ENCODE data around the gene MRPL12.

MRPL12 gene

DNA sequence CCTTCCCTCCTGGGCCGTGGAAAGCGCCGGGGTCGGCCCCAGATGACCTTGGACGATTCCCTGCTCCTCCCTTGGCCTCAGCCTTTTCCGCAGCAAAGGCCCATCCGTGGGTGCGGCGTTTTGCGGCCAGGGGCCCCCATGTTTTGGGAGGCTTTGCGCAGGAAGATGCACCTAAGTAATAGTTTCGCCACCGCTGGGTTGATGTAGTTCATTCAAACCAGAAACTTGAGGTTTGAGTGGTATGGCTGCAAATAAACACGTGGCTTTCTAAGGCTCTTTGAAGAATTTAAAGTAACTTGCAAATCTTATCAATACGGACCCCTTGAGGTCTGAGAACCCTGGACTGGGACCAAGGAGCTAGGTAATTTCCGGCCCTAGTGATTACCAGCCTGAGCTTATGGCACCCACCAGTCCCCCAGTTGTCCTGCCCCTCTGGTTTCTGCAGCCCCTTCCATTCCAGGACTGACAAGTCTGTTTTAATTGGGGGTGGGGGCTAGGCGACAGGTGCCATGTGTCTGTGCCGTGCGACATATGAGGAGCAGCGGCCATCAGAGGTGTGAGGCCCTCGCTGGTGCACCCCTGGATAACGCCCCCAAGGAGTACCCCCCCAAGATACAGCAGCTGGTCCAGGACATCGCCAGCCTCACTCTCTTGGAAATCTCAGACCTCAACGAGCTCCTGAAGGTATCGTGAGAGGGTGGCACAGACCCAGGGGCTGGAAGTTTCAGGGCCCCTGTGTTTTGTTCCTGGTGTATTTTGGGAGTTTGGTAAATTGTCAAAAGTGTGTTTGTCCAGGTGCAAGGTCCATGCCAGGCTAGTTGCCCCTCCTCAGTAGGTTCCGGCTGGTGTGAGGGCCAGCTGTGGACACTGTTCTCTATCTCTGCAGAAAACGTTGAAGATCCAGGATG lies 834 bp downstream of the MRPL12 start:
- FAIRE-seq: no peak

DNA sequence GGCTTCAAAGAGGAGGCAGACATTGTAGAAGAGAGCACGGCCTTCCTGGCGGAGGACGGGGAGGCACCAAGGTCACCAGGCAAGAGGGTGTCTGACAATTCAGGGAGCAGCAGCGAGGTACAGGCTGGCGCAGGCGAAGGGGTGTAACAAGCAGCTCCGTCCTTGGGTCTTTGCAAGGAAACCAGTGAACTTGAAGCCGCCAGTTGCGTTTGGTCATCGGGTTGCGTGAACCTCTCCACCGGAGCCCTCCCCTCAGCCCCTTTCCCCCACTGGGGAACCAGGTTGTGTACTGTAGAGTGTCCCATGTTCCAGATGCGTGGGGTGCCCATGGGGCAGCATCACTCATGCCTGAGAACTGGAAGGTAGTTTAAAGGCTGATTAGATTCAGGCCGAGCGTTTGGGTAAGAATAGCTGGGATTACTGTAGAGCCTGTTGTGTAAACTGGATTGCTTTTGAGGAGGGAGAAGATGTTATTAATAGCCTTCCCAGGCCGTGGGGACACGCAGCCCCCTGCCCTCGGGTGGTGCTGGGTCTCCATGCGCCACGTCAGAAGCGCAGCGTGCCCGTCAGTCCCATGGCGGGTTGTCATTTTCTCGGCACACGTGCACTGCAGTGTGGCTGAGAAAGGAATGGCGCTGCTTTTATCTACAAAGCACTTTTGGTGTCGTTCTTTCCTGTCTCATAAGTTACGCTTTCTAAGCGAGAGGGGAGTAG lies 2.5 kb downstream of the MRPL12 start:
- no peak for FAIRE-seq

DNA sequence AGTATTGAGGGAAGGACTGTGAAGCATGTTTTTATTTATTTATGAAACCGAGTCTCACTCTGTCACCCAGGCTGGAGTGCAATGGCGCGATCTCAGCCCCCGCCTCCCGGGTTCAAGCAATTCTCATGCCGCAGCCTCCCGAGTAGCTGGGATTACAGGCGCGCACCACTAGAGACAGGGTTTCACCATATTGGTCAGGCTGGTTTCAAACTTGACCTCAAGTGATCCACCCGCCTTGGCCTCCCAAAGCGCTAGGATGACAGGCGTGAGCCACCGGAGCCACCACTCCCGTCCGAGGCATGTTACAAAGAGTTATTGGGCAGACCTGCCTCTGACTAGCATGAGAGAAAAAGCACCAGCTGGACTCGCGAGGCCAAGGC lies 3.1 kb downstream of the MRPL12 start:
- no peak for FAIRE-seq

DNA sequence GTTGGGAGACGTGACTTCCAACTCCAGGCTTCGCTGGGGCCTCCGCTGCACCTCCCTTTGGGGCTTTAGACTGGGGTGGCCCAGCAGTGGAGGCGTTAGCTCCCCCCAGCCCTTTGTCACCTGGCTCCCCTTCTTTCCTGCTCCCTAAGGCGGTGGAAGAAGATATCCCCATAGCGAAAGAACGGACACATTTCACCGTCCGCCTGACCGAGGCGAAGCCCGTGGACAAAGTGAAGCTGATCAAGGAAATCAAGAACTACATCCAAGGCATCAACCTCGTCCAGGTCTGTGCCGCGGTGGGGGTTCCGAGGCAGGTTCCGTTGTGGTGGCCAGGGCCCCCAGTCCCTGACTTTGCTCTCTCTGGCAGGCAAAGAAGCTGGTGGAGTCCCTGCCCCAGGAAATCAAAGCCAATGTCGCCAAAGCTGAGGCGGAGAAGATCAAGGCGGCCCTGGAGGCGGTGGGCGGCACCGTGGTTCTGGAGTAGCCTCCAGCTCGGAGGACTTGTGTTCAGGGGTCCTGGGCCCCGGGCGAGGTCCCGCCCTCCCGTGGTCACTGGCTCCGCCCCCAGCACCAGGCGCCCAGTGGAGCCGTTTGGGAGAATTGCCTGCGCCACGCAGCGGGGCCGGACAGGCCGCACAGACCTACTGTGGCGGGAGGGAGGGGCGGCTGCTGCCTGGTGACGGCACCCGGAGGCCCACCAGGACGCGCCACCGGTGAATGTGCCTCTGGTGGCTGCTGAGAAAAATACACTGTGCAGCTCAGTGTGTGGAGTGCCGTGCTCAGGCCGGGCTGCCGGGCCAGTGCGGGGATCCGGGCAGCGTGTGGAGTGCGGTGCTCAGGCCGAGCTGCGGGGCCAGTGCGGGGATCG lies 3.8 kb downstream of the MRPL12 start:
- FAIRE-seq: no peak

DNA sequence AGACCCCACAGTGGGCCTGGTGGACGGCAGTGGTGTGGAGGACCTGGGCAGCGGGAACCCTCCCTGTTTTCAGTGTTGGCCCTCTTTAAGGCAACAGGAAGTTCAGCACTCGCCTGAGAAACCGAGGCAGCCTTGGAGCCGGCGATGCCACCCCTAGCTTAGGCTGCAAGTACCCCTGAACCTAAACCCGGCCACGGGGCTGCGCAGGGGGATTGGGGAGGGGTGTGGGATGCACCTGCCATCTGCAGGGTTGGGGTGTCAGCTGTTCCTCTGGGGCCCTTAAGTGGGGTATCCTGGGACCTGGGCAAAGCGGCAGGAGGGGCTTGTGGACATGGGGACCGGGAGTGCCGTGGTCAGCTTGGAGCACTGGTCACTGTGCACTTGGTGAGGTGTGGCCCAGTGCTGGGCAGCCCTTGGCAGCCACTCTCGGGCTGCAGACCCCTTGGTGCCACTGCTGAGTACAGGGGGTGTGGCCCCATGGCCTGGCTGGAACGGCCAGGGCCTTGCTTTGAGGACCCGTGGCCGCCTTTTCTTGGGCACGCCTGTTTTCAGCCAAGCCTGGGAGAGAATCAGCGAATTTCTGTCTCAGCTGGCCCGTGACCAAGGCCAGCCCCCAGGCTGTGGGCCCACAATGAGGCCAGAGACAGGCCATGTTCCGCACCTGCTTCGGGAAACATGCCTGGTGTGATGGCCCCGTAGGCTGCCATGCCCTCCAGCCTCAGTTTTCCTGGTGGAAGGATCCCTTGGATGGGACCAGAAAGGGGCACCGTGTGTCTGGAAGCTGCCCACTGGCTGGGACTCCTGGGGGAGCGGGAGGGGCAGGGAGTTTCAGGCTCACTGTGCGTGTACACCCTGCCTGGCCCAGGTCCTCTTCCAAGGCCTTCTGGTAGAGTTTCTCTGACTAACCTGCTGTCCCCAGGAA lies 4.8 kb downstream of the MRPL12 start:
- no peak for FAIRE-seq

DNA sequence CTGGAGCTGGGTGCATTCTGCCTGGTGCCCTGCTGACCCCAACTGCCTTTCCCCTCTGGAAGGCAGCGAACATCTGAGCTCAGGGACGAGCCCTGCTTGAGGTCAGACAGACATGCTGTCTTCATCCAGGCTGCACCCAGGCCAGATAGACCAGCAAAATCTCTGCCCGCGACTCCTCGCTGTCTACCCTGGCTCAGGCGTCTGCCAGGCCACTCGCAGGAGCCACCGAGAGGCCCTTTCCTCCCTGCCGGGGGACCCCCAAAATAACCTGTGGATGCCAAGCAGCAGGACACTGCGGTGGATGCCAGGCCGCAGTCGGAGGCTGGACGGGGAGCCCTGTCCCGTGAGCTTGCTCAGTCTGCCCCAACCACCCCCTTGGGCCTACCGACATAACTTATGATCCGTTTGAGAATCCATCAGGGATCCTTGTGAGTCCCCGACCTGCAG lies 5.6 kb downstream of the MRPL12 start:
- FAIRE-seq: no peak

DNA sequence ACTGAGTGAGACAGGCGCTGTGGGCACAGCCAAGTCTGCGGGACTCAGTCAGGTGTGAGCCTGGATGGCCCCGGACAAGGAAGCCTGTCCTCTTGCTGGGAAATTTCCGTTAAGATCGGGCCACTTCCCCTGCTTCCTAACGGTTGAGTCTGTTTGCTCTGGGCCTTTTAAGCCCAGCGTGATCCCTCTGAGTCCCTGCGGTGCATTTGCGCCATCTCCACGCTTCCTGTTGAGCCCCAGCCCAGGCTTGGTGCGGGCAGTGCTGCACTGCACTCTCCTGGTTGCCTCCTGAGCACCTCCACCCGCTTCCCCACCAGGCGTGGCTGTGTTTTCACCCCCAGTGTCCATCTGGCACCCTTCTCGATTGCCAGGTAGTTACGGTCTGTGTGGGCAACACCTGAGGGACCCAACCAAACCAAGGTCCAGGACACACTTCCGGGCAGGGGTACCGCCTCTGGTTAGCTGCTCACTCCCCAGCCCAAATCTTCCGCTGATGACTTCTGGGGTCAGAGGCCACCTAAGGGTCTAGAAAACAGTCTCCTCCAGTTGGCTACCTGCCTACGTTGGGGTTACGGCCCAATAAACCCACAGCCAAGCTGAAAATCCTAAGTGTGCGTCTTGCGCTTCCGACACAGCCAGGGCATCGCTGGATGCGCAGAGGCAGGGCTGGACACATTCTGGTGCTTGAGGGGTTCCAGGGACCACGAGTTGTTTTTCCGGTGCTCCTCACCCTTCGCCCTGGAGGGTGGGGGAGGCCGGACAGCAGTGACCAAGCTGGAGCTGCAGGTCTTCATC lies 7.5 kb downstream of the MRPL12 start:
- no peak for FAIRE-seq

DNA sequence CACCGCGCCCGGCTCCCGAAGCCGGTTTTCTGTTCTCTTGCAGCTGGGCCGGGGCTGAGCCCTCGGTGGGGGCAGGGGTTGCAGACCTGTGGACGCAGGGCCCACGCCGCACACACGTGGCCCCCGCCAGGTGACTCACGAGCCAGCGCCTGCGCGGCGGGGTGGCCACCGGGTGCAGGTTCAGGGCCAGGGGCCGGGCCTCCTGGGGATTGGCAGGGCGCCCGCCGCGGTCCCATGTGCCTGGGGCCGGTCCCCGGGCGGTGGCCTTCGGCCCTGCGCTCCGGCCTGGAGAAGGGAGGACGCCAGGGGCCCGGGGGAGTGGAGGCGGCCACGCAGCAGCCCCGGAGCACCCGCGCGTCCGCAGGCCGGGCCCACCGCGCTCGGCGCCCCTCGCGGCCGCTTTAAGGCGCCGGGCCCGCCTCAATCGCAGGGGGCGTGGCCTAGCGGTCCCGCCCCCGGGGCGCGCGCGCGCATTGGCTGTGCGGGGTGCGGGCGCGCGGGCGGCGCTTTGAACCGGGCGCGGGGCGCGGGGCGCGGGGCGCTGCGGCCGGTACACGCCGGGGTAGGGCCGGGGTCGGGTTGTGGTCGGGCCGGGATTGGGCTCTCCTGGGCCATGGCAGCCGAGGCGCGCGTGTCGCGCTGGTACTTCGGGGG lies 8.8 kb downstream of the MRPL12 start, which contains the start of gene SLC25A10:
TSS of gene SLC25A10 (plus strand) at position 471 of the 654 bp plus-strand sequence. CDS start at position 614, 143 bp downstream.
- FAIRE-seq: no peak

DNA sequence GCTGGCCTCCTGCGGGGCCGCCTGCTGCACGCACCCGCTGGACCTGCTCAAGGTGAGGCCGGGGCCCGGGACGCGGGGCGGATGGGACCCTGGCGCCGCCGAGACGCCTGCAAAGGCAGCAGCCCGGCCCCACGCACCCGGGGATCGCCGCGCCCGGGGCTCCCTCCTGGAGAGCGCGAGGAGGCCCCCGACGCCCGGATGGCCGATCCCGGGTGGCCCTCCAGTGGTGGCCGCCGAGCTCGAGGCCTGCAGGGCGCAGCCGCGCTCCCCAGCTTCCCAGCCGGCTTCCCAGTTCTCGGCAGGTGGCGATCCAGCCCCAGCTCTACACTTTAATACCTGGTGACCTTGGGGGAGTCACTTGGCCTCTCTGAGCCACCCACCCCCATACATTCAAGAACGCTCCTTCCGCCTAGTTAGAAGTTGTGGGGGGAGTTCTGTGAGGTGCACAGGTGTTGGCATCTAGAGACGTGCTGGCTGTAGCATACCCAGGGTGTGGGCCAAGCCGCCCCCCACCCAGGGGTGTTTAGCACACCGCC lies 9.4 kb downstream of the MRPL12 start:
- FAIRE-seq: no peak

DNA sequence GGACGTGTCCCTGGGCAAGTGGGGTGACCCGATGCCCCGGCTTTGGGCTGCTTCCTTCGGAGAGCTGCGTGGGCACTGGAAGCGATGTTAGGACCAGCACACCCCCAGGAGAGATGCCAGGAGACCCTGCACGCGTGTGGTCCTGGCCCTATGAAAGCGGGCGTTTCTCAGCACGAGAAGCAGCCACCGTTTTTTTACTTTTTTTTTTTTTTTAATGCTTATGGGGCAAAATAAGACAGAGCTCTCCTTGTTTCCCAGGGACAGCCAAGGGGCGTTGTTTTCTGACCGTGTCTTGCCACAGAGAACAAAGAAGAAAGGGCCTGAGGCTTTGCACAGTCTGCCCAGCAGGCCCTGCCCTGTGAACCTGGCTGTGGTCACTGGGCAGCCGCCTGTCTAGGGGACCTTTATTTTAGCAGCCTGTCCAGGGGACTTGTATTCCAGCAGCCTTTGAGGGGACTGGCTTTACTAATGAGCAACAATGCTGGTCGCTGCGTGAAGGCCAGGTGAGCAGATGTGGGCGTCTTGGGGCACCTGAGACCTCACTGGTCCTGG lies 9.9 kb downstream of the MRPL12 start:
- FAIRE-seq: no peak

DNA sequence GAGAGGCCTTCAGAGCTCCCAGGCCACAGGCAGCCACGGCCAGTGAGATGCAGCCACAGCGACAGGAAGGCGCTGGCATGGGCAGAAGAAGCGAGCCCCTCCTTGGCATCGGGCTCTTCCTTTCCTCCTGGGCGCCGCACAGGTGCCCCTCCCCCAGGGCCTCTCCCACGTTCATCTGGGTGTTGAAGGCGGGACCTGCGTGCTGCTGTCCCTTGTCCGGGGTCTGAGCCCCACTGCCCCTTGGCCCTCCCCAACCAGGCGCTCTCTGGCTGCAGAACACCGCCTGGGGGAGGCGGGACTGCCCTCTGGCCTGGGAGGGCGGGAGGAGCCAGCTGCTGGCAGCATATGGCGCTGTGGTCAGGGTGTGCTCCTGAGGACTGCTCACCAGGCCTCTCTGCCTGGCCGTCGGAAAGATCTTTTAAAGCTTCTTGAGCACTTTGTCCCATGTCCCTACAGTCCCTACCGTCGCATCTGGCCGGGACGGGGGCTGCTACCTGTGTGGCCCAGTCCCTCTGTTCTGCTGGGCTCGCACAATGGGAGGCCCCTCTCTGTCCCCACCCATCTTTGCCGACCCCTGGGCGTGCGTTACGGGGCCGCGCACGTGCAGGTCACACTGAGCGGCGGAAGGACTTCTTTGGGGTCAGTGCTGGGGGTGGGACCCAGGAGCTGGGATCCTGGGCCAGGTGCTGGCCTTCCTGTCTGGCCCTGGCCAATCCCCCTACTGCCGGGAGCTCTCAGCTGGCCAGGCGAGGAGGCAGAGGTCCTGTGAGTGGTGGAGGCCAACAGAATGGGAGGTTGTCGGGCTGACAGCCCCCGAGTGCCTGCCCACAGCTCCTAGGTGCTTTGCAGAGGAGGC lies 10.6 kb downstream of the MRPL12 start:
- no peak for FAIRE-seq

DNA sequence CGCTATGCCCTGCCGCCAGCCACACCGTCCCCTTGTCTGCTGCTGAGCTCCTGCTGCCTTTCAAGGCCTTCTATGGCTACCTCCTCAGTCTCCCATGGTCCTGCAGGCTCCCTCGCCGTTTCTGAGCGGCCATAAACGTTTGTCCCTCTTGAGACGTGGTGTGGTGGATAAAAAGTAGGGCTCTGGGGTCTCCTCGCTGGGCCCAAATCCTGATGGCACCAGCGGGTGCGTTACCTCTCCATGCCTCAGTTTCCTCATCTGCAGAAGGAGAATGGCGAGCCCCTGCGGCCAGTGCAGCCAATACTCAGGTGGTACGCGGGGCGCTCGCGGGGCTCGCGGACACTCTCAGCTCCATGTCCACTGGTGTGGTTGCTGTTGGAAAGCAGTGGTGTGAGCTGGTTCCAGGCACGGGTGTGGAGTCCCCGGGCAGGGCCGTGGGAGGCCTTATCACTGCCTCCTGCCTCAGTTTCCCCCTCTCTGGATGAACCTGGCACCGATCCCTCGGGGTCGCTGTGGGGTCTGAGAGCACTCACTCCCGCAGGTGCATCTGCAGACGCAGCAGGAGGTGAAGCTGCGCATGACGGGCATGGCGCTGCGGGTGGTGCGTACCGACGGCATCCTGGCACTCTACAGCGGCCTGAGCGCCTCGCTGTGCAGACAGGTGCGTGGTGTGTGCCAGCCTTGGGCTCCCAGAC lies 11.4 kb downstream of the MRPL12 start:
- no peak for FAIRE-seq

DNA sequence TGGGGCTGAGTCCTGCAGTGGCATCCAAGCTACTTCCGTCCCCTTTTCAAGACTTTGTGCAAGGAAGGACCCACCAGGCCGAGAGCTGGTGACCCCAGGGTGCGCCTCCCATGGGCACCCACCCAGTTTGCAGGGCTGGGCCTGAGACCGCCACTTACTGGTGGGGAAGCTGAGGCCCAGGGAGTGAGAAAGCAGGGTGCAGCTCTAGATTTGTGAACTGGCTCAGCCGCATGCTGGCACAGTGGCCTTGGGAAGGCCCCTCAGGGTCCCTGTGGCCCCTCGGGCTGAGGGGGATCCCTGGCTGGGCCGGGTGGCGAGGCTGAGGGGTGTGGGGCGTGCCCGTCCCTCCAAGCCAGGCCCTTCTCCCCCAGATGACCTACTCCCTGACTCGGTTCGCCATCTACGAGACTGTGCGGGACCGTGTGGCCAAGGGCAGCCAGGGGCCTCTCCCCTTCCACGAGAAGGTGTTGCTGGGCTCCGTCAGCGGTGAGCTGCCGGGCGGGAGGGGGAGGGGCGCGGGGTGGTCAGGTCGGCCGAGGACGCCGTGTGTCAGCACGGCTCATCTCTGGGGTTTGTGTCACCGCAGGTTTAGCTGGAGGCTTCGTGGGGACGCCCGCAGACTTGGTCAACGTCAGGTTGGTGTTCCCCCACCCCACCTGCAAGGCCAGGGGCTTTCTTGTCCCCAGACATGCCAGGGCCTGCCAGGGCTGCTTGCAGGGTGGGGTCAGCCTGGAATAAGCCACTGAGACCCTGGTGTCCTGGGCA lies 12.1 kb downstream of the MRPL12 start:
- no peak for FAIRE-seq

DNA sequence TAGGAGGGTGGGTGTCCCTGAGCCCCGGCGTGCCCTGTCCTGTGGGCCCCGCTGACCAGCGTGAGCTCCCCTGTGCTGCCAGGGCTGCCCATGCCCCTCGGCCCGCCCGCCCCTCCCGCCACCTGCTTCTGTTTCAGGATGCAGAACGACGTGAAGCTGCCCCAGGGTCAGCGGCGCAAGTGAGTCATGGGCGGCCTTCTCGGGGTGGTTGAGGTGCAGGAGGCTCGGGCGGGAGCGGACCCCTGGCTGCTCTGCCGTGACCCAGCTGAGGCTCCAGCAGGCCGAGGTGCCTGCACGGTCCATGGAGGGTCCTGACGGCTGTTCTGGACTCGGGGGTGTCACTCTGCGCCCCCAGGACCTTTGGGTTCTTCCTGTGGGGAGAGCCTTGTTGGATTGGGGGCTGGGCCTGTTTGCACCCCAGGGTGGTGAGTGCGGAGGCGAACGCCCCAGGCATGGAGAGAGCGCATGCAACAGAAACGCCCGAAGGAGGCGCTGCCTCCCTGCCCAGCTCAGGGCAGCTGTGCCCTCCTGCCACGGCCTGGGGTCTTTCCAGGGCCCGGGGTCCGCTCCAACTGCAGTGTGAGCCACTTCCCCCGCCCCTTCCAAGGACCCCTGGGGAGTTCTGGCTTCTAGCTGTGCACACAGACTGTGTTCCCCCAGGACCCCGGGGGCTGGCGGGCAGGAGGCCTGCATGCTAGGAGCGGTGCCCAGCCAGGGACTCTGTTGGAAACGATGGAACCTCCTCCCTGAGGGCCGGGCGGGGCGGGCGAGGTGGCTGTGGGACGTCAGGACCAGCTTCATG lies 12.9 kb downstream of the MRPL12 start:
- FAIRE-seq: no peak

DNA sequence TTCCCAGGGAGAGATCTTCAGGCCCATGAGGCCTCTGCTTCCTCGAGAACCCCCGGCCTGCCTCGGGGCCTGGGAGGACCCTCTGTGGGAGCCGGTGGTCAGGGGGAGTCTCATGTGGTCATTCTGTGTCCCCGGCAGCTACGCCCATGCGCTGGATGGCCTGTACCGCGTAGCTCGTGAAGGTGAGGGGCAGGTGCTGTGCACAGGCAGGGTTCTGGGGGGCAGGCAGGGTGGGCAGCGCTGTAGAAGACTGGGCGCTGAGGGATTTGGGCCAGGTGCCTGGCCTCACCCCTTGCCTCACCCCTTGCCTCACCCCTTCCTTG lies 13.5 kb downstream of the MRPL12 start:
- no peak for FAIRE-seq

DNA sequence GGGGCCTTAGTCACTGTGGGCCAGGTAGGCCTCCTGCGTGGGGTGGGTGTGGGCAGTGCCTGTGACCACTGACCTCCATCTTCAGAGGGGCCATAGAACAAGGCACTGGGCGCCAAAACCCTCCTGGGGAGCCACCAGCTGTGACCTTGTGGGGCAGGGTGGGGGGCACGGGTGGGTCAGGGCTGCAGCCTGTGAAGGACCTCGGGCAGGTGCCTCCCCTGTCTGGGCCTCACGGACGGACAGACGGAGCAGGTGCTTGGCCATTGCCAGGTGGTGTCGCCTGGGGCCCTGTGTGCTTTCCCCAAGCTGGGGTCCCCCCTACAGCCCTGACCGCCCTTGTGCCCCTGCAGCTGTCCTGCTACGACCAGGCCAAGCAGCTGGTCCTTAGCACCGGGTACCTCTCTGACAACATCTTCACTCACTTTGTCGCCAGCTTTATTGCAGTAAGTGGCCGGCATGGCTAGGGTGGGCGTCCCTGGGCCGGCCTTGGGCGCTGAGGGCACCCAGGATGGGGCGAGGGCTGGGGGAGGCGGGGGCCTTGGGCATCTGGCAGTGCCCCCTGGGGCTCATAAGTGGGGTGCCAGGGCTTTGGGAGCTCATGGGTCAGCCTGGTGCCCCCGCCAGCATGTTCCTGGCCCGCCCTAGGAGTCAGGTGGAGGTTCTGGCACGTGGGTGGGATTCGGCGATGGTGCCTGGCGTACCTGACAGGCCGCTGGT lies 14.0 kb downstream of the MRPL12 start:
- FAIRE-seq: no peak

Measured in TTC549 (cell line).